ENCODE results near the gene ARHGAP27.

DNA sequence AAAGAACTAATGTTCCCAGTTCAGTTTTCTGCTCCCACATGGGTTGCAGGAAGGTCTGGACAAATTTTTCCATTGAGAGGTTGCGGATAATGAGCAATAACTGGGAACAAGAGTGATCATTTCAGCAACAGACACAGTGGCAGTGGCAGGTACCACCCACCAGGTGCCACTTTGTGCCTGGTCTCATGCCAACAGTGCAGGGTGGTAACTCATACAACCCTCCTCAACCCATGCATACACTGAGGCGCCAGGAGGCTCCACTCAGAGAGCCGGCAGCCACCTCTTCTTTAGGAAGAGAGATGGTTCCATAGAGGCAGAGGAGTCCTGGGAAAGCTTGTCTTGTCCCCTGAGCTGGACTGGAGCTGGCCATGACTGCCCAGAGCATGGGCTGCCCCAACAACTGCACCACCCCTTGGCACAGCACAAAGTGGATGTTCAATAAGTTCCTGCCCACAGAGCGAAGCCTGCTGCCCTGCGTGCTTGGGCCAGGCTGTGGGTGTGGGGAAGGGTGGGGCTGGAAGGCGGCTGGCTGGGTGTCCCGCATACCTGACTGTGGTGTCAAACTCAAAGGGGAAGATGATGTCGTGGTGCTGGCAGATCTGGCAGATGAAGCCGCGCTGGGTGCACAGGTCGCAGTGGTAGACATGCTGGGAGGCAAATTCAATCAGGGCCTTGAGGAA, 6.4 kb upstream of the ARHGAP27 start:
- TF ChIP-seq, protein P1, sequence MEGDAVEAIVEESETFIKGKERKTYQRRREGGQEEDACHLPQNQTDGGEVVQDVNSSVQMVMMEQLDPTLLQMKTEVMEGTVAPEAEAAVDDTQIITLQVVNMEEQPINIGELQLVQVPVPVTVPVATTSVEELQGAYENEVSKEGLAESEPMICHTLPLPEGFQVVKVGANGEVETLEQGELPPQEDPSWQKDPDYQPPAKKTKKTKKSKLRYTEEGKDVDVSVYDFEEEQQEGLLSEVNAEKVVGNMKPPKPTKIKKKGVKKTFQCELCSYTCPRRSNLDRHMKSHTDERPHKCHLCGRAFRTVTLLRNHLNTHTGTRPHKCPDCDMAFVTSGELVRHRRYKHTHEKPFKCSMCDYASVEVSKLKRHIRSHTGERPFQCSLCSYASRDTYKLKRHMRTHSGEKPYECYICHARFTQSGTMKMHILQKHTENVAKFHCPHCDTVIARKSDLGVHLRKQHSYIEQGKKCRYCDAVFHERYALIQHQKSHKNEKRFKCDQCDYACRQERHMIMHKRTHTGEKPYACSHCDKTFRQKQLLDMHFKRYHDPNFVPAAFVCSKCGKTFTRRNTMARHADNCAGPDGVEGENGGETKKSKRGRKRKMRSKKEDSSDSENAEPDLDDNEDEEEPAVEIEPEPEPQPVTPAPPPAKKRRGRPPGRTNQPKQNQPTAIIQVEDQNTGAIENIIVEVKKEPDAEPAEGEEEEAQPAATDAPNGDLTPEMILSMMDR (conservative IDR thresholded peaks at IDR 0.05 in 1 of 2, IDR thresholded peaks at IDR 0.05 in 1 of 2; ENCODE audit: low read depth in 1 of 2, low read length in 2 of 2): no peak
- TF ChIP-seq EZH2 (IDR thresholded peaks at IDR 0.05; ENCODE audit: low read length, missing control alignments): no peak
